Lower leg skin (tissue), 3 donors: ENCODE data around the gene EED.

Source experiments
- CTCF ChIP-seq, 3 donors: fragments of 450-650 bp; IDR thresholded peaks; one replicate each; pipeline ENCODE4 v1.5.1; 2016; ENCODE audit warnings: antibody characterized with exemption in 3 of 3, mild to moderate bottlenecking in 3 of 3, moderate library complexity in 2 of 3
- POLR2A ChIP-seq, 2 donors: fragments of 450-650 bp; IDR thresholded peaks; one replicate each; pipeline ENCODE4 v1.6.1; 2016 to 2017; ENCODE audit warnings: antibody characterized with exemption in 2 of 2, mild to moderate bottlenecking in 1 of 2, moderate library complexity in 1 of 2

GRCh38 chr11:86196085-86196696 lies 48.4 kb upstream of the EED start:
- TF ChIP-seq CTCF (IDR thresholded peaks at IDR 0.05) (no peak), POLR2A (IDR thresholded peaks at IDR 0.05) (no peak)
